ENCODE measurements around the gene SMAD3.

The SMAD3 gene

GRCh38 chr15:67125589-67126502 is 60.4 kb downstream of the SMAD3 start:
- no peak for DNase-seq (ENCODE audit: low read depth in 2 of 2)

- no peak for DNase-seq (ENCODE audit: low read depth in 2 of 2)
Observed at GRCh38 chr15:67126551-67127330, 61.3 kb downstream of the SMAD3 start.

- no peak for DNase-seq (ENCODE audit: low read depth in 2 of 2)
Observed at GRCh38 chr15:67127331-67127664, 61.9 kb downstream of the SMAD3 start.

GRCh38 chr15:67127965-67128364 is 62.6 kb downstream of the SMAD3 start:
- DNase-seq (ENCODE audit: low read depth in 2 of 2): no peak

GRCh38 chr15:67130166-67130565 is 64.8 kb downstream of the SMAD3 start:
- no peak for DNase-seq (ENCODE audit: low read depth in 2 of 2)

- no peak for DNase-seq (ENCODE audit: low read depth in 2 of 2)
Observed at GRCh38 chr15:67130673-67131601, 65.5 kb downstream of the SMAD3 start.

- no peak for DNase-seq (ENCODE audit: low read depth in 2 of 2)
Observed at GRCh38 chr15:67132276-67132675, 66.9 kb downstream of the SMAD3 start.

GRCh38 chr15:67133026-67133425 is 67.6 kb downstream of the SMAD3 start:
- DNase-seq (ENCODE audit: low read depth in 2 of 2): no peak

- DNase-seq (ENCODE audit: low read depth in 2 of 2): no peak
Observed at GRCh38 chr15:67133738-67134066, 68.3 kb downstream of the SMAD3 start.

- DNase-seq (ENCODE audit: low read depth in 2 of 2): peak; percentile 9 to 34
Observed at GRCh38 chr15:67134067-67134838, 68.9 kb downstream of the SMAD3 start.

GRCh38 chr15:67134871-67135492 is 69.6 kb downstream of the SMAD3 start:
- DNase-seq (ENCODE audit: low read depth in 2 of 2): no peak

- no peak for DNase-seq (ENCODE audit: low read depth in 2 of 2)
Observed at GRCh38 chr15:67135494-67135893, 70.1 kb downstream of the SMAD3 start.

GRCh38 chr15:67136802-67137201 is 71.4 kb downstream of the SMAD3 start:
- no peak for DNase-seq (ENCODE audit: low read depth in 2 of 2)

- no peak for DNase-seq (ENCODE audit: low read depth in 2 of 2)
Observed at GRCh38 chr15:67137319-67137718, 71.9 kb downstream of the SMAD3 start.

- no peak for DNase-seq (ENCODE audit: low read depth in 2 of 2)
Observed at GRCh38 chr15:67137951-67138848, 72.8 kb downstream of the SMAD3 start.

GRCh38 chr15:67138891-67139855 is 73.8 kb downstream of the SMAD3 start:
- DNase-seq (ENCODE audit: low read depth in 2 of 2): no peak

GRCh38 chr15:67140078-67140833 is 74.9 kb downstream of the SMAD3 start:
- no peak for DNase-seq (ENCODE audit: low read depth in 2 of 2)
